A673 (cell line): ENCODE measurements around the gene ZYG11A. TPM values are rescaled to one million over a fixed set of nuclear protein-coding genes. Genes with fewer than 3 reads are reported as not detected.
"Not testable (repeated sequence)": the region's sequence is repeated elsewhere in the genome, so short reads cannot be mapped to it uniquely, and the experiment has no call there.

Source experiments
- BruUV-seq: library from RNA; stranded (reverse); fragments of 400-500 nt; replicated peaks from 2 replicates; lab custom pipeline; 2021; lab: Mats Ljungman, UMichigan
- CTCF ChIA-PET: fragments of 300-600 bp; sonication (Branson Sonifier 250); formaldehyde crosslinking; loops from one replicate; lab custom pipeline; 2022; ENCODE audit warnings: antibody characterized with exemption; lab: Charles Lee
- POLR2A ChIA-PET: fragments of 300-600 bp; sonication (Branson Sonifier 250); formaldehyde crosslinking; loops from one replicate; lab custom pipeline; 2022; ENCODE audit warnings: antibody characterized with exemption; ENCODE audit not compliant: low non-redundant PET; lab: Charles Lee
- DNase-seq: peaks from one replicate; pipeline ENCODE4 v3.0.0-alpha.2; 2015; ENCODE audit warnings: low spot score
- H3K27ac ChIP-seq: fragments of 200-600 bp; sonication (generic); 2 replicates; pipeline ENCODE4 v1.5.1; 2016; ENCODE audit warnings: mixed run types, low read depth, mild to moderate bottlenecking, mixed read lengths, antibody characterized with exemption, low read length; ENCODE audit not compliant: poor library complexity, severe bottlenecking
- H3K27me3 ChIP-seq: fragments of 200-600 bp; sonication (generic); replicated peaks from 2 replicates; pipeline ENCODE4 v1.6.1; 2017; ENCODE audit warnings: mixed run types, low read depth, mild to moderate bottlenecking, mixed read lengths, antibody characterized with exemption, low read length; ENCODE audit not compliant: insufficient read depth, poor library complexity
- H3K36me3 ChIP-seq: fragments of 200-600 bp; sonication (generic); 2 replicates; pipeline ENCODE4 v1.6.1; 2016; ENCODE audit warnings: mixed run types, mild to moderate bottlenecking, mixed read lengths, antibody characterized with exemption, low read length; ENCODE audit not compliant: insufficient read depth, poor library complexity, severe bottlenecking
- H3K4me1 ChIP-seq: fragments of 200-600 bp; sonication (generic); 2 replicates; pipeline ENCODE4 v1.6.1; 2017; ENCODE audit warnings: mixed run types, mild to moderate bottlenecking, mixed read lengths, antibody characterized with exemption, low read length; ENCODE audit not compliant: insufficient read depth, poor library complexity, severe bottlenecking
- H3K4me3 ChIP-seq: fragments of 200-600 bp; sonication (generic); 2 replicates; pipeline ENCODE4 v1.5.1; 2016; ENCODE audit warnings: low read depth, mixed run types, mild to moderate bottlenecking, mixed read lengths, low read length; ENCODE audit not compliant: poor library complexity, severe bottlenecking
- H3K9me3 ChIP-seq: fragments of 200-600 bp; sonication (generic); 2 replicates; pipeline ENCODE4 v1.6.1; 2016; ENCODE audit warnings: mixed run types, low read depth, mild to moderate bottlenecking, mixed read lengths, antibody characterized with exemption, low read length; ENCODE audit not compliant: poor library complexity, severe bottlenecking
- CTCF ChIP-seq: fragments of 300-800, 200-600 bp; sonication (generic); conservative IDR thresholded peaks from 2 replicates; pipeline ENCODE4 v1.5.1; 2017; ENCODE audit warnings: low read depth, mild to moderate bottlenecking, antibody characterized with exemption, low read length, moderate library complexity, mixed read lengths
- EZH2 ChIP-seq: fragments of 200-600 bp; sonication (generic); IDR thresholded peaks from 2 replicates; pipeline ENCODE4 v1.6.1; 2017; ENCODE audit warnings: borderline replicate concordance, low read depth, mild to moderate bottlenecking, mixed read lengths, antibody characterized with exemption, low read length; ENCODE audit not compliant: poor library complexity, severe bottlenecking
- intact Hi-C: fragments of 100-400 bp; cut with micrococcal nuclease; formaldehyde crosslinking; loops from one replicate; pipeline ENCODE4 v1.10.0; 2022; ENCODE audit not compliant: unreplicated experiment
- total RNA-seq: library from RNA; stranded (reverse); gene quantifications from 2 replicates; pipeline ENCODE4 v1.2.3, GENCODE V29; 2021

The ZYG11A gene
- total RNA-seq, 1 experiment from 2014 or later: 0.17 TPM

- CTCF ChIA-PET: no interaction called here
- H3K9me3 ChIP-seq: no peaks in the 10 kb centered on the region
- no peak for DNase-seq
- TF ChIP-seq CTCF (no peak), EZH2 (no peak)
- BruUV-seq: no TSS peak
- H3K4me3 ChIP-seq: no peak overlapping the region
- intact Hi-C loops: no loop called here
- no peaks in the 10 kb centered on the region for H3K36me3 ChIP-seq
- POLR2A ChIA-PET: interaction anchor here (0.7 kb wide), 1 partner anchor 198 kb away, joined by 8 read pairs; no protein-coding TSS in a partner anchor
- H3K27ac ChIP-seq: no peak overlapping the region
- no peaks in the 10 kb centered on the region for H3K27me3 ChIP-seq
- no peaks in the 10 kb centered on the region for H3K4me1 ChIP-seq
These were observed 20.3 kb downstream of the ZYG11A start for GRCh38 chr1:52862666-52863458.

GRCh38 chr1:52867087-52867863 lies 24.7 kb downstream of the ZYG11A start:
- H3K36me3 ChIP-seq: no peaks in the 10 kb centered on the region
- BruUV-seq: no TSS peak
- H3K9me3 ChIP-seq: no peaks in the 10 kb centered on the region
- no peaks in the 10 kb centered on the region for H3K4me1 ChIP-seq
- no peak overlapping the region for H3K27ac ChIP-seq
- intact Hi-C loops: no loop called here
- no peak for DNase-seq
- TF ChIP-seq CTCF (no peak), EZH2 (no peak)
- POLR2A ChIA-PET: no interaction called here
- no peak overlapping the region for H3K4me3 ChIP-seq
- H3K27me3 ChIP-seq: no peaks in the 10 kb centered on the region
- CTCF ChIA-PET: no interaction called here

GRCh38 chr1:52869727-52870126 lies 27.2 kb downstream of the ZYG11A start:
- POLR2A ChIA-PET, H3K36me3 ChIP-seq, H3K4me3 ChIP-seq, DNase-seq, CTCF ChIA-PET, BruUV-seq, H3K27ac ChIP-seq, H3K27me3 ChIP-seq, H3K9me3 ChIP-seq, intact Hi-C loops, H3K4me1 ChIP-seq: not testable (repeated sequence)
